ENCODE results near the gene SBNO2. TPM values are rescaled to one million over a fixed set of nuclear protein-coding genes. Genes with fewer than 3 reads are reported as not detected.
A peak's percentile ranks its signal among the peaks of the same experiment; 100 is the strongest.

The SBNO2 gene
- total and polyA plus RNA-seq, 2 experiments from 2014 or later, result 6.9 to 35.4 TPM

GRCh38 chr19:1211494-1212234 is 37.6 kb upstream of the SBNO2 start:
- peaks cover 17% of the 10 kb centered on the region for H3F3A ChIP-seq (replicated peaks; ENCODE audit: low read depth)
- no peak for TF ChIP-seq NANOG (IDR thresholded peaks at IDR 0.05; ENCODE audit: borderline replicate concordance)
- TF ChIP-seq STAT1 (IDR thresholded peaks at IDR 0.05; ENCODE audit: unreplicated experiment), result no peak
- TF ChIP-seq ZNF331 (CRISPR knock-in tag; IDR thresholded peaks at IDR 0.05; ENCODE audit: low read depth), result no peak
- TF ChIP-seq POLR2AphosphoS5 (IDR thresholded peaks at IDR 0.05; ENCODE audit: low read depth), result no peak
- TF ChIP-seq JUNB (IDR thresholded peaks at IDR 0.05; ENCODE audit: unreplicated experiment), result no peak
- TF ChIP-seq EZH2 (IDR thresholded peaks at IDR 0.05; ENCODE audit: low read depth, unreplicated experiment), result no peak
- no peak for TF ChIP-seq EZH2phosphoT487 (IDR thresholded peaks at IDR 0.05; ENCODE audit: unreplicated experiment)
- TF ChIP-seq, protein P1, sequence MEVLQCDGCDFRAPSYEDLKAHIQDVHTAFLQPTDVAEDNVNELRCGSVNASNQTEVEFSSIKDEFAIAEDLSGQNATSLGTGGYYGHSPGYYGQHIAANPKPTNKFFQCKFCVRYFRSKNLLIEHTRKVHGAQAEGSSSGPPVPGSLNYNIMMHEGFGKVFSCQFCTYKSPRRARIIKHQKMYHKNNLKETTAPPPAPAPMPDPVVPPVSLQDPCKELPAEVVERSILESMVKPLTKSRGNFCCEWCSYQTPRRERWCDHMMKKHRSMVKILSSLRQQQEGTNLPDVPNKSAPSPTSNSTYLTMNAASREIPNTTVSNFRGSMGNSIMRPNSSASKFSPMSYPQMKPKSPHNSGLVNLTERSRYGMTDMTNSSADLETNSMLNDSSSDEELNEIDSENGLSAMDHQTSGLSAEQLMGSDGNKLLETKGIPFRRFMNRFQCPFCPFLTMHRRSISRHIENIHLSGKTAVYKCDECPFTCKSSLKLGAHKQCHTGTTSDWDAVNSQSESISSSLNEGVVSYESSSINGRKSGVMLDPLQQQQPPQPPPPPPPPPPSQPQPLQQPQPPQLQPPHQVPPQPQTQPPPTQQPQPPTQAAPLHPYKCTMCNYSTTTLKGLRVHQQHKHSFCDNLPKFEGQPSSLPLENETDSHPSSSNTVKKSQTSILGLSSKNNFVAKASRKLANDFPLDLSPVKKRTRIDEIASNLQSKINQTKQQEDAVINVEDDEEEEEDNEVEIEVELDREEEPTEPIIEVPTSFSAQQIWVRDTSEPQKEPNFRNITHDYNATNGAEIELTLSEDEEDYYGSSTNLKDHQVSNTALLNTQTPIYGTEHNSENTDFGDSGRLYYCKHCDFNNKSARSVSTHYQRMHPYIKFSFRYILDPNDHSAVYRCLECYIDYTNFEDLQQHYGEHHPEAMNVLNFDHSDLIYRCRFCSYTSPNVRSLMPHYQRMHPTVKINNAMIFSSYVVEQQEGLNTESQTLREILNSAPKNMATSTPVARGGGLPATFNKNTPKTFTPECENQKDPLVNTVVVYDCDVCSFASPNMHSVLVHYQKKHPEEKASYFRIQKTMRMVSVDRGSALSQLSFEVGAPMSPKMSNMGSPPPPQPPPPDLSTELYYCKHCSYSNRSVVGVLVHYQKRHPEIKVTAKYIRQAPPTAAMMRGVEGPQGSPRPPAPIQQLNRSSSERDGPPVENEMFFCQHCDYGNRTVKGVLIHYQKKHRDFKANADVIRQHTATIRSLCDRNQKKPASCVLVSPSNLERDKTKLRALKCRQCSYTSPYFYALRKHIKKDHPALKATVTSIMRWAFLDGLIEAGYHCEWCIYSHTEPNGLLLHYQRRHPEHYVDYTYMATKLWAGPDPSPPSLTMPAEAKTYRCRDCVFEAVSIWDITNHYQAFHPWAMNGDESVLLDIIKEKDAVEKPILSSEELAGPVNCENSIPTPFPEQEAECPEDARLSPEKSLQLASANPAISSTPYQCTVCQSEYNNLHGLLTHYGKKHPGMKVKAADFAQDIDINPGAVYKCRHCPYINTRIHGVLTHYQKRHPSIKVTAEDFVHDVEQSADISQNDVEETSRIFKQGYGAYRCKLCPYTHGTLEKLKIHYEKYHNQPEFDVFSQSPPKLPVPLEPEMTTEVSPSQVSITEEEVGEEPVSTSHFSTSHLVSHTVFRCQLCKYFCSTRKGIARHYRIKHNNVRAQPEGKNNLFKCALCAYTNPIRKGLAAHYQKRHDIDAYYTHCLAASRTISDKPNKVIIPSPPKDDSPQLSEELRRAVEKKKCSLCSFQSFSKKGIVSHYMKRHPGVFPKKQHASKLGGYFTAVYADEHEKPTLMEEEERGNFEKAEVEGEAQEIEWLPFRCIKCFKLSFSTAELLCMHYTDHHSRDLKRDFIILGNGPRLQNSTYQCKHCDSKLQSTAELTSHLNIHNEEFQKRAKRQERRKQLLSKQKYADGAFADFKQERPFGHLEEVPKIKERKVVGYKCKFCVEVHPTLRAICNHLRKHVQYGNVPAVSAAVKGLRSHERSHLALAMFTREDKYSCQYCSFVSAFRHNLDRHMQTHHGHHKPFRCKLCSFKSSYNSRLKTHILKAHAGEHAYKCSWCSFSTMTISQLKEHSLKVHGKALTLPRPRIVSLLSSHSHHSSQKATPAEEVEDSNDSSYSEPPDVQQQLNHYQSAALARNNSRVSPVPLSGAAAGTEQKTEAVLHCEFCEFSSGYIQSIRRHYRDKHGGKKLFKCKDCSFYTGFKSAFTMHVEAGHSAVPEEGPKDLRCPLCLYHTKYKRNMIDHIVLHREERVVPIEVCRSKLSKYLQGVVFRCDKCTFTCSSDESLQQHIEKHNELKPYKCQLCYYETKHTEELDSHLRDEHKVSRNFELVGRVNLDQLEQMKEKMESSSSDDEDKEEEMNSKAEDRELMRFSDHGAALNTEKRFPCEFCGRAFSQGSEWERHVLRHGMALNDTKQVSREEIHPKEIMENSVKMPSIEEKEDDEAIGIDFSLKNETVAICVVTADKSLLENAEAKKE (CRISPR knock-in tag; IDR thresholded peaks at IDR 0.05), result no peak
- TF ChIP-seq, protein P2, sequence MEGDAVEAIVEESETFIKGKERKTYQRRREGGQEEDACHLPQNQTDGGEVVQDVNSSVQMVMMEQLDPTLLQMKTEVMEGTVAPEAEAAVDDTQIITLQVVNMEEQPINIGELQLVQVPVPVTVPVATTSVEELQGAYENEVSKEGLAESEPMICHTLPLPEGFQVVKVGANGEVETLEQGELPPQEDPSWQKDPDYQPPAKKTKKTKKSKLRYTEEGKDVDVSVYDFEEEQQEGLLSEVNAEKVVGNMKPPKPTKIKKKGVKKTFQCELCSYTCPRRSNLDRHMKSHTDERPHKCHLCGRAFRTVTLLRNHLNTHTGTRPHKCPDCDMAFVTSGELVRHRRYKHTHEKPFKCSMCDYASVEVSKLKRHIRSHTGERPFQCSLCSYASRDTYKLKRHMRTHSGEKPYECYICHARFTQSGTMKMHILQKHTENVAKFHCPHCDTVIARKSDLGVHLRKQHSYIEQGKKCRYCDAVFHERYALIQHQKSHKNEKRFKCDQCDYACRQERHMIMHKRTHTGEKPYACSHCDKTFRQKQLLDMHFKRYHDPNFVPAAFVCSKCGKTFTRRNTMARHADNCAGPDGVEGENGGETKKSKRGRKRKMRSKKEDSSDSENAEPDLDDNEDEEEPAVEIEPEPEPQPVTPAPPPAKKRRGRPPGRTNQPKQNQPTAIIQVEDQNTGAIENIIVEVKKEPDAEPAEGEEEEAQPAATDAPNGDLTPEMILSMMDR (conservative IDR thresholded peaks at IDR 0.05; ENCODE audit: low read depth in 2 of 2), result no peak
- TF ChIP-seq, protein P3, sequence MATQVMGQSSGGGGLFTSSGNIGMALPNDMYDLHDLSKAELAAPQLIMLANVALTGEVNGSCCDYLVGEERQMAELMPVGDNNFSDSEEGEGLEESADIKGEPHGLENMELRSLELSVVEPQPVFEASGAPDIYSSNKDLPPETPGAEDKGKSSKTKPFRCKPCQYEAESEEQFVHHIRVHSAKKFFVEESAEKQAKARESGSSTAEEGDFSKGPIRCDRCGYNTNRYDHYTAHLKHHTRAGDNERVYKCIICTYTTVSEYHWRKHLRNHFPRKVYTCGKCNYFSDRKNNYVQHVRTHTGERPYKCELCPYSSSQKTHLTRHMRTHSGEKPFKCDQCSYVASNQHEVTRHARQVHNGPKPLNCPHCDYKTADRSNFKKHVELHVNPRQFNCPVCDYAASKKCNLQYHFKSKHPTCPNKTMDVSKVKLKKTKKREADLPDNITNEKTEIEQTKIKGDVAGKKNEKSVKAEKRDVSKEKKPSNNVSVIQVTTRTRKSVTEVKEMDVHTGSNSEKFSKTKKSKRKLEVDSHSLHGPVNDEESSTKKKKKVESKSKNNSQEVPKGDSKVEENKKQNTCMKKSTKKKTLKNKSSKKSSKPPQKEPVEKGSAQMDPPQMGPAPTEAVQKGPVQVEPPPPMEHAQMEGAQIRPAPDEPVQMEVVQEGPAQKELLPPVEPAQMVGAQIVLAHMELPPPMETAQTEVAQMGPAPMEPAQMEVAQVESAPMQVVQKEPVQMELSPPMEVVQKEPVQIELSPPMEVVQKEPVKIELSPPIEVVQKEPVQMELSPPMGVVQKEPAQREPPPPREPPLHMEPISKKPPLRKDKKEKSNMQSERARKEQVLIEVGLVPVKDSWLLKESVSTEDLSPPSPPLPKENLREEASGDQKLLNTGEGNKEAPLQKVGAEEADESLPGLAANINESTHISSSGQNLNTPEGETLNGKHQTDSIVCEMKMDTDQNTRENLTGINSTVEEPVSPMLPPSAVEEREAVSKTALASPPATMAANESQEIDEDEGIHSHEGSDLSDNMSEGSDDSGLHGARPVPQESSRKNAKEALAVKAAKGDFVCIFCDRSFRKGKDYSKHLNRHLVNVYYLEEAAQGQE (IDR thresholded peaks at IDR 0.05; ENCODE audit: unreplicated experiment), result no peak
- no peak for TF ChIP-seq CREB1 (CRISPR knock-in tag; IDR thresholded peaks at IDR 0.05; ENCODE audit: low read depth)
- DNase-seq (ENCODE audit: low spot score), result peak; percentile 82
- H3K4me1 ChIP-seq (ENCODE audit: insufficient read depth), result peaks cover 18% of the 10 kb centered on the region; the same call in 1 of the 2 replicates
- Mint-ChIP-seq H3K9me3 (no peaks in the 10 kb centered on the region), H3K27ac (peak overlapping the region; percentile 32), H3K4me3 (no peak overlapping the region; the same call in 2 of the 3 replicates), H3K4me1 (peaks cover 35% of the 10 kb centered on the region), H3K27me3 (ENCODE audit: insufficient read depth, low read depth, poor library complexity) (peaks cover 11% of the 10 kb centered on the region), H3K36me3 (ENCODE audit: low read depth) (peaks cover 27% of the 10 kb centered on the region)
- no peaks in the 10 kb centered on the region; the same call in 1 of the 2 replicates for H3K36me3 ChIP-seq (ENCODE audit: insufficient read depth)
- no peak overlapping the region for H3K4me3 ChIP-seq
- H4K20me1 ChIP-seq (replicated peaks; ENCODE audit: insufficient read depth), result peaks cover 57% of the 10 kb centered on the region
- no peaks in the 10 kb centered on the region for H3K9me2 ChIP-seq (ENCODE audit: insufficient read depth)
- peak overlapping the region; percentile 20; the same call in 1 of the 2 replicates for H3K4me2 ChIP-seq
- peaks cover 100% of the 10 kb centered on the region for H3K79me2 ChIP-seq (replicated peaks; ENCODE audit: insufficient read depth)
- H3K27ac ChIP-seq (ENCODE audit: low read depth), result peak overlapping the region; percentile 81
- peak; percentile 56 for ATAC-seq
- no peaks in the 10 kb centered on the region for H3K27me3 ChIP-seq (ENCODE audit: insufficient read depth)
- no peak overlapping the region for H2AFZ ChIP-seq

Measured in GM23338 (cell line).